DMS 273 (cell line): Measurements from ENCODE around the gene COA1.
"Not testable (repeated sequence)": the region's sequence is repeated elsewhere in the genome, so short reads cannot be mapped to it uniquely, and the experiment has no call there.

ENCODE experiments used
- DNase-seq: peaks from one replicate; lab custom pipeline; 2025; ENCODE audit not compliant: unreplicated experiment; lab: John Stamatoyannopoulos, UW

Gene COA1

DNA sequence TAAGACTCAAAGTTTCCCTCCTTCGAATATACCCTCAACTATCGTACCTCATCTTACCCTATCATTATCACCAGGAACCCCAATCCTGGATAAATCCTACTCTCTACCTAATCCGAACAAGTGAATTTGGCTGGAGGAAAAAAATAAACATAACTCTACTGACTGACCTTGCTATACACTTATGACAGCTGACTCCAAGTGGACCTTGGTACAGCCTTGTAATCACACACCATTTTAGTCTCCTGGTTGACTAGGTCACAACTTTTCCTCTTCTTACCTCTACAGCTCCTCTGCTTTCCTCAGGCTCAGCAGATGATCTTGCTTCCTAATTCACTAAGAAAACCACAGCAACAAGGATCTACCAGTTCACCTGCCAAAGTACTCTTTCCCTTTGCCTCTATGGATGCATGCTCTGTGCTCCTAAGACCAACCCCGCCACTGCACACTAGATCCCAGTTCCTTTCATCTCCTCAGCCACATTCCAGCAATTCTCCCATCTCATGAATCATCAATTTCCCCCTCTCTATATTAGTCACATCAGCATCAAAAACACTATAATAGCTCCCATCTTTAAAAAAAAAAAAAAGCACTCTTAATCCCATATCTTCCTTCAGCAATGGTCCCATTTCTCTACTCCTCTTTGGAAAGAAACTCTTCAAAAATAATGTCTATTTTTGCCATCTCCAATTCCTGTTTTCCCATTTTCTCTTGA, 35.5 kb downstream of the COA1 start:
- no peak for DNase-seq

DNA sequence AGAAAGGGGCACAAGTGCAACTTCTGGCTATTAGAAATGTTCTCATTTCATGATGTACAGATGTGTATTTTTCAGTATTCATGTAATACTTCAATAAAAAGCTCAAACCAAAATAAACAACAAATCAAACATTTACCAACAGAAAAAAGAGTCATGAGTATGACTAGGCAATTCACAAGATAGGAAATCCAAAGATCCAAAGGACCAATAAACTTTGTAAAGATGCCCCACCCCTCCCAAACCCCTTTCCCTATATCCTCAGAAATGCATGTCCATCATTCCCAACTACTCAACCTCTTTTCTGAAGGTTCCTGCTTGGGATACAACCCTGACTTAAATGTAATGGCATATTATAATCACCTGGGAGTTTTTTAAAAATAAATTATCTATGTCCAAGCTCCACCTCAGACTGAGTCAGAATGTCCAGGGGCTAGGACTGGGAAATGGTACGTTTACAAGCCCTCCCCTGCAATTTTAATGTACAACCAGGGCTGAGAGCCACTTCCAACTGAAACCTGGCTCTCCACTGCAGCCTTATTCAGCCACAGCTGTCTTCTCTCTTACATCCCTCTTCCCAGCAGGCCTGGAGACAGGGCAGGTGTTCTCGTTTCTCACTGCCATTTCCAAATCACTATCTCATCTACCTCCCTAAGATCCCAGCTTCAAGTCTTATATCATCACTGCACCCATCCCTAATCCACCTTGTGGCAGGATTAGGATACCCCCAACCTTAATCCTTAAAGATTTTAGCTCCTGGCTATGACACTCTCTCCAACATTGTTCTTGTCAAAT, 36.5 kb downstream of the COA1 start:
- peak; percentile 24 for DNase-seq

DNA sequence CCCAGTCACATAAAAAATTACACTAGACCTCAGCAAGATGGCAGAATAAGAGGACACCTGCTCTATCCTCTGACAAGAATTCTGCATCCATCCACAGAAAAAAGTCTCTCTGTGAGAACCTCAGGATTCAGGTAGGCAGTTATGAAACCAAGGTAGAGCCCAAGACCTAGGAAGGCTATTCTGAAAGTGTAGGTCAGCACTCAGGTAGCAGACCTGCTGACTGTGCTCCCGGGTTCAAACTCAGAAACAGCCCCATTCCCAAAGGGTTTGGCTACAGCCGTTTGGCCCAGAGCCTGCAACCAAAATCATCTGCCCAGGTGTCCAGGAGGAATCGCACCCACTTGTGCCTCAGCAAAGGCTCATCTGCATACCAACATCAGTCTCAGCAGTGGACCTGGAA, 37.7 kb downstream of the COA1 start:
- DNase-seq, result no peak

GRCh38 chr7:43689115-43689514, 40.2 kb downstream of the COA1 start:
- DNase-seq, result no peak

- not testable (repeated sequence) for DNase-seq
Observed at GRCh38 chr7:43687866-43688265, 41.5 kb downstream of the COA1 start.

GRCh38 chr7:43686991-43687390, 42.3 kb downstream of the COA1 start:
- DNase-seq, result no peak

DNA sequence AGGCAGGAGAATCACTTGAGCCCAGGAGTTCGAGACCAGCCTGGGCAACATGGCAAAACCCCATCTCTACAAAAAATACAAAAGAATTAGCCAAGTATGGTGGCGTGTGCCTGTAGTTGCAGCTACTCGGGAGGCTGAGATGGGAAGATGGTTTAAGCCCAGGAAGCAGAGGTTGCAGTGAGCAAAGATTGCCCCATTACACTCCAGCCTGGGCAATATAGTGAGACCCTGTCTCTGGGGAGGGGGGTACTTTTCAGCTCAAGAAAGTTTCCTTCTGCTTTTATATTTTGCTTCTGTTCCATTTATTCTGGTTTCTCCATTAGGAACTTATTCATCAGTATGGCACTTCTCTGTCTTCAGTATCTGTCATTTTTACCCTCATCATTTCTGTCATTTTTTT, 48.6 kb downstream of the COA1 start:
- no peak for DNase-seq

- DNase-seq, result no peak
Observed at GRCh38 chr7:43679210-43680068, 49.9 kb downstream of the COA1 start.

GRCh38 chr7:43678315-43678714, 51.0 kb downstream of the COA1 start:
- no peak for DNase-seq

DNA sequence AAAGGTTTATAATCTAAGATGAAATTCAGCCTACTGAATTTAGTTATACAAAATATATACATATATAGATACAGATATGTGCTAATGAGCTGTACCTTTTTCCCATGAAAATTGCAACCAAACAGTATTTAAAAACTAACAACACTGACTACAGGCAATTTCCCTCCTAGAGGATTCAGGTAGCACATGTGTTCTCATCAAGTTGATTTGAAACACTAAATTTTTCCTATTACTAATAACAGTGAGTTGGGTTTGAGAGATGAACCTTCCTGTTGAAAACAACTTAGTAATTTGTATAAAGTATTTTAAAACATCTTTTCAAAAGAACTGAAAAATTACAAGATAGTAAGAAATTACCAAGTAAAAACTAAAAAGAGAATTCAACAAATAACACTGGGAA, 51.5 kb downstream of the COA1 start:
- no peak for DNase-seq

GRCh38 chr7:43674559-43675436, 54.5 kb downstream of the COA1 start:
- DNase-seq, result no peak

- not testable (repeated sequence) for DNase-seq
Observed at GRCh38 chr7:43673243-43673976, 55.9 kb downstream of the COA1 start.

- DNase-seq, result no peak
Observed at GRCh38 chr7:43671521-43671920, 57.8 kb downstream of the COA1 start.

GRCh38 chr7:43669286-43670081, 59.8 kb downstream of the COA1 start:
- DNase-seq, result no peak

DNA sequence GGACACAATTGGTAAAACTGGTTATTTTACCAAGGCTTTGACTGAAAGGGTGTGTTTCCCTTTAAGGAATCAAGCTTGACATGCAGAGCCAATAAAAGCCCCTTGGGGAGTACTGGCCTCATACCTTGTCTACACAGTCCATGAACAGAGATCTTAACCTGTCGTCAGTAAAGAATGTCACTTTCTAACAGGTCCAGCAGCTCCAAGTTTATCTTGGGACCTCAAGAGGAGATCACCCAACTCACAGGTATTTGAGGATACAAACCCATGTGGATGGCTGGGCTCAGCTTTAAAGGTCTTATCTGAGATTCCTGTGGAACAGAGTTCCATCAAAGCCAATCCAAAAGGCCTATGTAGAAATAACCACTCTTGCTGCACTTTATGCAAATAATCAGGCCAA, 61.3 kb downstream of the COA1 start:
- no peak for DNase-seq

DNA sequence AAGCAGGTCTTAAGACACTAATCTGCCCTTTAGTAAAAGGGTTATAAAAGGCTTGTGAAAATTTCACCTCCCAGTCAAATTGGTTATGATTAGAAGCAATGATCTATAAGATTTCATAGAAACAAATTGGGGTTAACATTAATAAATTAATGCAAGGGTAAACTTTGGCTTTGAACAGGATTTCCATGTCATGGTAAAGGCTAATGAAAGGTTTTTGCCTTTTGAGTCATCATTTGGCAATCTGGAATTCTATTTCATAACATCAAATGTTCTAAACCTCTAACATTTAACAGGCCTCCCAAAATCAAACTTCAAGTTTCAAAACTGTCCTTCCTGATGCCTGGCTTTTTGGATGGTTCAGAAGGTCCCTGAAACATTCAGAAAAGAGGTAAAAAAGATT, 62.4 kb downstream of the COA1 start:
- DNase-seq, result no peak

- no peak for DNase-seq
Observed at GRCh38 chr7:43664681-43665080, 64.6 kb downstream of the COA1 start.

GRCh38 chr7:43660141-43660540, 69.2 kb downstream of the COA1 start:
- no peak for DNase-seq

DNA sequence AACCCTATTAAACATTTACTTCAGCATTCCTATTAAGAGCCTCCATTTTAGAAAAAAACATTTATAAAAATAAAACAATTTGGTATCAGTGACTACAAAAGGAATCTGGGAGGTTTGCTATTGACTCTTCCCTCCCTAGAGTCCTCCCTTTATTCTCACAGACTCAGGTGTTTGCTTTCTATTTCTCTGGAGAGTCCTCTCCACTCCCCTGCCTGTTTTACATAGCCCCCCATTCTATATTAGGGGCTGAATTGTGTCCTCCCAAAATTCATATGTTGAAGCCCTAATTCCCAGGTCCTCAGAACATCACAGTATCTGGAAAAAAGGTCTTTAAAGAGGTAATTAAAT, 69.8 kb downstream of the COA1 start:
- no peak for DNase-seq
